ENCODE data around the gene PRR5. TPM values are rescaled to one million over a fixed set of nuclear protein-coding genes. Genes with fewer than 3 reads are reported as not detected.

PRR5 gene
- total and polyA plus RNA-seq, 4 experiments from 2014 or later: 45.1 to 74.0 (median 46.2) TPM

GRCh38 chr22:44759430-44760310 lies 57.7 kb downstream of the PRR5 start:
- no peak overlapping the region for H3K4me3 Mint-ChIP-seq
- H3K9me3 Mint-ChIP-seq: peaks cover 0 to 5% (median 3%) of the 10 kb centered on the region in 8 donors
- no peaks in the 10 kb centered on the region for H3K36me3 ChIP-seq (ENCODE audit: insufficient read depth, low read length)
- CTCF ChIA-PET (ENCODE audit: partially characterized antibody): no interaction called here
- DNase-seq: no peak
- no peaks in the 10 kb centered on the region for H3K4me1 Mint-ChIP-seq
- peaks cover 4% of the 10 kb centered on the region for H3K27me3 ChIP-seq (ENCODE audit: insufficient read depth, low read length)
- H3K36me3 Mint-ChIP-seq: no peaks in the 10 kb centered on the region
- no peak overlapping the region for H3K27ac ChIP-seq (ENCODE audit: low read depth, low read length)
- no peak overlapping the region for H3K4me3 ChIP-seq (ENCODE audit: low read length in 2 of 2)
- intact Hi-C loops (cut with micrococcal nuclease): no loop called here
- H3K27me3 Mint-ChIP-seq: peaks cover 12 to 18% of the 10 kb centered on the region in 2 donors
- H3K27ac Mint-ChIP-seq: no peak overlapping the region
- no peaks in the 10 kb centered on the region for H3K4me1 ChIP-seq (ENCODE audit: insufficient read depth, low read length)
- no peaks in the 10 kb centered on the region for H3K9me3 ChIP-seq (ENCODE audit: control insufficient read depth in 1 of 2, low read length in 2 of 2)
- POLR2A ChIA-PET (ENCODE audit: partially characterized antibody): no interaction called here

- no peak overlapping the region for H3K4me3 Mint-ChIP-seq
- H3K36me3 ChIP-seq (ENCODE audit: insufficient read depth, low read length): no peaks in the 10 kb centered on the region
- H3K27ac ChIP-seq (ENCODE audit: low read depth, low read length): no peak overlapping the region
- peaks cover 0 to 5% (median 3%) of the 10 kb centered on the region in 8 donors for H3K9me3 Mint-ChIP-seq
- CTCF ChIA-PET (ENCODE audit: partially characterized antibody): no interaction called here
- no peaks in the 10 kb centered on the region for H3K4me1 ChIP-seq (ENCODE audit: insufficient read depth, low read length)
- POLR2A ChIA-PET (ENCODE audit: partially characterized antibody): no interaction called here
- H3K36me3 Mint-ChIP-seq: no peaks in the 10 kb centered on the region
- H3K4me1 Mint-ChIP-seq: no peaks in the 10 kb centered on the region
- intact Hi-C loops (cut with micrococcal nuclease): no loop called here
- H3K27me3 ChIP-seq (ENCODE audit: insufficient read depth, low read length): no peaks in the 10 kb centered on the region
- no peak for DNase-seq
- H3K9me3 ChIP-seq (ENCODE audit: control insufficient read depth in 1 of 2, low read length in 2 of 2): no peaks in the 10 kb centered on the region
- H3K27ac Mint-ChIP-seq: no peak overlapping the region
- no peak overlapping the region for H3K4me3 ChIP-seq (ENCODE audit: low read length in 2 of 2)
- peaks cover 9 to 11% of the 10 kb centered on the region in 2 donors for H3K27me3 Mint-ChIP-seq
Measured at GRCh38 chr22:44760476-44760875, 58.5 kb downstream of the PRR5 start.

- H3K9me3 ChIP-seq (ENCODE audit: control insufficient read depth in 1 of 2, low read length in 2 of 2): no peaks in the 10 kb centered on the region
- Mint-ChIP-seq H3K4me1 (no peaks in the 10 kb centered on the region), H3K27me3 (peaks cover 8 to 9% of the 10 kb centered on the region in 2 donors), H3K4me3 (no peak overlapping the region), H3K36me3 (no peaks in the 10 kb centered on the region), H3K27ac (no peak overlapping the region), H3K9me3 (peaks cover 0 to 5% (median 3%) of the 10 kb centered on the region in 8 donors)
- no peaks in the 10 kb centered on the region for H3K4me1 ChIP-seq (ENCODE audit: insufficient read depth, low read length)
- intact Hi-C loops (cut with micrococcal nuclease): no loop called here
- no peaks in the 10 kb centered on the region for H3K36me3 ChIP-seq (ENCODE audit: insufficient read depth, low read length)
- DNase-seq: no peak
- no peak overlapping the region for H3K4me3 ChIP-seq (ENCODE audit: low read length in 2 of 2)
- ChIA-PET POLR2A (ENCODE audit: partially characterized antibody) (no interaction called here), CTCF (ENCODE audit: partially characterized antibody) (no interaction called here)
- H3K27ac ChIP-seq (ENCODE audit: low read depth, low read length): no peak overlapping the region
- H3K27me3 ChIP-seq (ENCODE audit: insufficient read depth, low read length): no peaks in the 10 kb centered on the region
Measured at GRCh38 chr22:44761025-44761424, 59.0 kb downstream of the PRR5 start.

- Histone ChIP-seq H3K27ac (ENCODE audit: low read depth, low read length) (no peak overlapping the region), H3K27me3 (ENCODE audit: insufficient read depth, low read length) (no peaks in the 10 kb centered on the region), H3K36me3 (ENCODE audit: insufficient read depth, low read length) (no peaks in the 10 kb centered on the region), H3K4me1 (ENCODE audit: insufficient read depth, low read length) (no peaks in the 10 kb centered on the region), H3K9me3 (ENCODE audit: control insufficient read depth in 1 of 2, low read length in 2 of 2) (no peaks in the 10 kb centered on the region), H3K4me3 (ENCODE audit: low read length in 2 of 2) (no peak overlapping the region)
- Mint-ChIP-seq H3K4me3 (no peak overlapping the region), H3K27me3 (peaks cover 4 to 6% of the 10 kb centered on the region in 2 donors), H3K4me1 (no peaks in the 10 kb centered on the region), H3K27ac (no peak overlapping the region), H3K9me3 (peaks cover 0 to 5% (median 3%) of the 10 kb centered on the region in 8 donors), H3K36me3 (no peaks in the 10 kb centered on the region)
- ChIA-PET CTCF (ENCODE audit: partially characterized antibody) (no interaction called here), POLR2A (ENCODE audit: partially characterized antibody) (no interaction called here)
- intact Hi-C loops (cut with micrococcal nuclease): no loop called here
- DNase-seq: no peak
Measured at GRCh38 chr22:44764373-44764772, 62.4 kb downstream of the PRR5 start.

GRCh38 chr22:44764974-44765373 lies 63.0 kb downstream of the PRR5 start:
- ChIA-PET POLR2A (ENCODE audit: partially characterized antibody) (no interaction called here), CTCF (ENCODE audit: partially characterized antibody) (no interaction called here)
- Histone ChIP-seq H3K4me1 (ENCODE audit: insufficient read depth, low read length) (no peaks in the 10 kb centered on the region), H3K27me3 (ENCODE audit: insufficient read depth, low read length) (no peaks in the 10 kb centered on the region), H3K27ac (ENCODE audit: low read depth, low read length) (no peak overlapping the region), H3K9me3 (ENCODE audit: control insufficient read depth in 1 of 2, low read length in 2 of 2) (no peaks in the 10 kb centered on the region), H3K36me3 (ENCODE audit: insufficient read depth, low read length) (no peaks in the 10 kb centered on the region), H3K4me3 (ENCODE audit: low read length in 2 of 2) (no peak overlapping the region)
- Mint-ChIP-seq H3K27ac (no peak overlapping the region), H3K27me3 (peaks cover 4 to 6% of the 10 kb centered on the region in 2 donors), H3K4me1 (no peaks in the 10 kb centered on the region), H3K9me3 (peaks cover 0 to 5% (median 3%) of the 10 kb centered on the region in 8 donors), H3K4me3 (no peak overlapping the region), H3K36me3 (no peaks in the 10 kb centered on the region)
- no peak for DNase-seq
- intact Hi-C loops (cut with micrococcal nuclease): no loop called here

- no peaks in the 10 kb centered on the region for H3K27me3 ChIP-seq (ENCODE audit: insufficient read depth, low read length)
- POLR2A ChIA-PET (ENCODE audit: partially characterized antibody): no interaction called here
- no peaks in the 10 kb centered on the region for H3K9me3 ChIP-seq (ENCODE audit: control insufficient read depth in 1 of 2, low read length in 2 of 2)
- H3K4me1 ChIP-seq (ENCODE audit: insufficient read depth, low read length): no peaks in the 10 kb centered on the region
- intact Hi-C loops (cut with micrococcal nuclease): no loop called here
- Mint-ChIP-seq H3K4me1 (no peaks in the 10 kb centered on the region), H3K36me3 (no peaks in the 10 kb centered on the region), H3K9me3 (peaks cover 0 to 5% (median 4%) of the 10 kb centered on the region in 8 donors), H3K27me3 (peaks cover 4 to 6% of the 10 kb centered on the region in 2 donors), H3K4me3 (no peak overlapping the region), H3K27ac (no peak overlapping the region)
- DNase-seq: no peak
- CTCF ChIA-PET (ENCODE audit: partially characterized antibody): no interaction called here
- H3K27ac ChIP-seq (ENCODE audit: low read depth, low read length): no peak overlapping the region
- H3K4me3 ChIP-seq (ENCODE audit: low read length in 2 of 2): no peak overlapping the region
- no peaks in the 10 kb centered on the region for H3K36me3 ChIP-seq (ENCODE audit: insufficient read depth, low read length)
Measured at GRCh38 chr22:44765571-44766285, 63.7 kb downstream of the PRR5 start.

GRCh38 chr22:44773082-44773481 lies 71.1 kb downstream of the PRR5 start:
- Histone ChIP-seq H3K36me3 (ENCODE audit: insufficient read depth, low read length) (no peaks in the 10 kb centered on the region), H3K27ac (ENCODE audit: low read depth, low read length) (no peak overlapping the region), H3K27me3 (ENCODE audit: insufficient read depth, low read length) (no peaks in the 10 kb centered on the region), H3K4me1 (ENCODE audit: insufficient read depth, low read length) (no peaks in the 10 kb centered on the region), H3K9me3 (ENCODE audit: control insufficient read depth in 1 of 2, low read length in 2 of 2) (peaks cover 0 to 8% of the 10 kb centered on the region in 2 donors), H3K4me3 (ENCODE audit: low read length in 2 of 2) (no peak overlapping the region)
- H3K4me3 Mint-ChIP-seq: no peak overlapping the region
- POLR2A ChIA-PET (ENCODE audit: partially characterized antibody): no interaction called here
- peaks cover 0 to 5% of the 10 kb centered on the region in 2 donors for H3K36me3 Mint-ChIP-seq
- CTCF ChIA-PET (ENCODE audit: partially characterized antibody): no interaction called here
- peaks cover 2 to 5% of the 10 kb centered on the region in 2 donors for H3K27me3 Mint-ChIP-seq
- H3K4me1 Mint-ChIP-seq: peaks cover 0 to 1% (median 0%) of the 10 kb centered on the region in 4 donors
- no peak for DNase-seq
- intact Hi-C loops (cut with micrococcal nuclease): no loop called here
- H3K27ac Mint-ChIP-seq: no peak overlapping the region
- H3K9me3 Mint-ChIP-seq: peaks cover 3 to 25% (median 18%) of the 10 kb centered on the region in 8 donors

Data from CD4-positive, alpha-beta memory T cell (primary cell).